H1 (cell line): ENCODE data around the gene DBNDD1. TPM values are rescaled to one million over a fixed set of nuclear protein-coding genes. Genes with fewer than 3 reads are reported as not detected.

Source experiments
- CTCF ChIA-PET: fragments of 300-600 bp; sonication (Branson Sonifier 250); formaldehyde crosslinking; loops from one replicate; lab custom pipeline; 2021; ENCODE audit not compliant: partially characterized antibody; lab: Charles Lee
- POLR2A ChIA-PET: fragments of 300-600 bp; sonication (Branson Sonifier 250); formaldehyde crosslinking; loops from one replicate; lab custom pipeline; 2021; ENCODE audit warnings: inconsistent platforms; ENCODE audit not compliant: partially characterized antibody; lab: Charles Lee
- DNase-seq, 2 experiments: peaks; one replicate each; pipeline versions ENCODE4 v3.0.0 to v3.0.0-alpha.2; 2010 to 2022; ENCODE audit warnings: low spot score in 2 of 2, low read depth in 1 of 2, mixed read lengths in 1 of 2
- FAIRE-seq: peaks from 2 replicates; lab custom pipeline; 2011; peaks lifted over from hg19 to GRCh38; lab: Jason Lieb, UNC
- H2AFZ ChIP-seq: 2 replicates; pipeline ENCODE4 v1.8.1; 2012; ENCODE audit warnings: low read length, inconsistent platforms
- H2AK5ac ChIP-seq: 2 replicates; pipeline ENCODE4 v1.6.1; 2013; ENCODE audit warnings: low read depth, low read length
- H2BK120ac ChIP-seq: replicated peaks from 2 replicates; pipeline ENCODE3; 2013; ENCODE audit warnings: low read depth, low read length, inconsistent platforms
- H2BK12ac ChIP-seq: 2 replicates; pipeline ENCODE4 v1.6.1; 2013; ENCODE audit warnings: low read depth, low read length
- H2BK15ac ChIP-seq: 2 replicates; pipeline ENCODE4 v1.6.1; 2013; ENCODE audit warnings: low read length
- H2BK20ac ChIP-seq: 2 replicates; pipeline ENCODE4 v1.6.1; 2013; ENCODE audit warnings: low read length
- H2BK5ac ChIP-seq: 2 replicates; pipeline ENCODE4 v1.6.1; 2013; ENCODE audit warnings: low read depth, low read length
- H3K14ac ChIP-seq: 2 replicates; pipeline ENCODE4 v1.6.1; 2013; ENCODE audit warnings: inconsistent platforms; ENCODE audit not compliant: insufficient read length
- H3K18ac ChIP-seq: 2 replicates; pipeline ENCODE4 v1.6.1; 2013; ENCODE audit warnings: low read length; ENCODE audit errors: extremely low read depth
- H3K23ac ChIP-seq: 2 replicates; pipeline ENCODE4 v1.6.1; 2013; ENCODE audit warnings: inconsistent platforms; ENCODE audit not compliant: insufficient read length
- H3K23me2 ChIP-seq: 2 replicates; pipeline ENCODE4 v1.6.1; 2013; ENCODE audit warnings: low read depth, low read length
- H3K27ac ChIP-seq: 2 replicates; pipeline ENCODE4 v1.6.1; 2011; ENCODE audit warnings: low read depth, low read length, inconsistent platforms
- H3K27me3 ChIP-seq, 4 experiments: replicated peaks in 1 of 4; 1 replicate in 1 of 4; 2 replicates in 3 of 4; pipeline versions ENCODE4 v1.6.1 to v1.8.1; 2011 to 2013; ENCODE audit warnings: low read length in 3 of 4, mild to moderate bottlenecking in 3 of 4, inconsistent platforms in 2 of 4, mixed read lengths in 2 of 4, moderate library complexity in 1 of 4; ENCODE audit not compliant: control insufficient read depth in 3 of 4, insufficient read depth in 3 of 4; ENCODE audit errors: extremely low read depth in 1 of 4
- H3K36me3 ChIP-seq, 4 experiments: 2 replicates each; pipeline versions ENCODE4 v1.6.1 to v1.8.1; 2011 to 2013; ENCODE audit warnings: mild to moderate bottlenecking in 4 of 4, low read length in 3 of 4, moderate library complexity in 2 of 4, control low read depth in 1 of 4, inconsistent platforms in 1 of 4; ENCODE audit not compliant: insufficient read depth in 4 of 4, control insufficient read depth in 2 of 4
- H3K4ac ChIP-seq: replicated peaks from 2 replicates; pipeline ENCODE3; 2013; ENCODE audit warnings: low read length, low read depth, mixed read lengths, inconsistent platforms; ENCODE audit not compliant: insufficient read length
- H3K4me1 ChIP-seq, 4 experiments: replicated peaks in 1 of 4; 1 replicate in 1 of 4; 2 replicates in 3 of 4; pipeline versions ENCODE4 v1.6.1 to v1.8.1; 2011 to 2013; ENCODE audit warnings: low read length in 3 of 4, inconsistent platforms in 2 of 4, mixed read lengths in 1 of 4; ENCODE audit not compliant: insufficient read depth in 4 of 4, control insufficient read depth in 3 of 4
- H3K4me2 ChIP-seq, 2 experiments: 2 replicates each; pipeline versions ENCODE4 v1.6.1 to v1.8.1; 2011 to 2013; ENCODE audit warnings: low read depth in 2 of 2, low read length in 2 of 2, control low read depth in 1 of 2, inconsistent platforms in 1 of 2, mild to moderate bottlenecking in 1 of 2; ENCODE audit not compliant: insufficient read depth in 1 of 2
- H3K4me3 ChIP-seq, 4 experiments: fragments of 200-600, 300-600 bp in 1 of 4; sonication (generic), shearing (Covaris generic), sonication (Bioruptor Twin) in 1 of 4; 2 replicates each; pipeline versions ENCODE4 v1.5.1 to v1.8.1; 2011 to 2016; ENCODE audit warnings: low read length in 4 of 4, low read depth in 3 of 4, control low read depth in 2 of 4, inconsistent platforms in 2 of 4, mild to moderate bottlenecking in 2 of 4, mixed read lengths in 1 of 4, moderate library complexity in 1 of 4; ENCODE audit not compliant: insufficient read depth in 2 of 4; ENCODE audit errors: extremely low read depth in 1 of 4
- H3K56ac ChIP-seq: replicated peaks from 2 replicates; pipeline ENCODE3; 2013; ENCODE audit warnings: low read depth, mild to moderate bottlenecking, mixed read lengths, low read length, inconsistent platforms; ENCODE audit not compliant: insufficient read length
- H3K79me1 ChIP-seq: 2 replicates; pipeline ENCODE4 v1.6.1; 2013; ENCODE audit warnings: low read depth, low read length, control low read depth
- H3K79me2 ChIP-seq, 2 experiments: 2 replicates each; pipeline versions ENCODE4 v1.6.1 to v1.8.1; 2012 to 2013; ENCODE audit warnings: low read length in 2 of 2, mild to moderate bottlenecking in 2 of 2, inconsistent platforms in 1 of 2; ENCODE audit not compliant: insufficient read depth in 2 of 2, control insufficient read depth in 1 of 2
- H3K9ac ChIP-seq, 4 experiments: replicated peaks in 1 of 4; 1 replicate in 1 of 4; 2 replicates in 3 of 4; pipeline versions ENCODE4 v1.6.1 to v1.8.1; 2011 to 2013; ENCODE audit warnings: low read depth in 3 of 4, low read length in 3 of 4, control low read depth in 2 of 4, mild to moderate bottlenecking in 2 of 4, moderate library complexity in 2 of 4, inconsistent platforms in 1 of 4; ENCODE audit errors: extremely low read depth in 1 of 4
- H3K9me3 ChIP-seq, 2 experiments: 2 replicates each; pipeline versions ENCODE4 v1.6.1 to v1.8.1; 2012 to 2013; ENCODE audit warnings: mild to moderate bottlenecking in 2 of 2, moderate library complexity in 2 of 2, control low read depth in 1 of 2, inconsistent platforms in 1 of 2, low read depth in 1 of 2, low read length in 1 of 2, mixed read lengths in 1 of 2; ENCODE audit not compliant: insufficient read depth in 2 of 2
- H4K20me1 ChIP-seq, 2 experiments: replicated peaks in 1 of 2; 2 replicates each; pipeline versions ENCODE3 to v1.8.1; 2011 to 2013; ENCODE audit warnings: inconsistent platforms in 2 of 2, low read length in 2 of 2, mild to moderate bottlenecking in 1 of 2; ENCODE audit not compliant: insufficient read depth in 2 of 2, control insufficient read depth in 1 of 2
- H4K5ac ChIP-seq: 2 replicates; pipeline ENCODE4 v1.6.1; 2013; ENCODE audit warnings: low read length, low read depth, mixed read lengths, inconsistent platforms; ENCODE audit not compliant: insufficient read length
- H4K8ac ChIP-seq: 2 replicates; pipeline ENCODE4 v1.8.0; 2013; ENCODE audit warnings: mild to moderate bottlenecking, moderate library complexity, low read length, inconsistent platforms; ENCODE audit not compliant: insufficient read depth; ENCODE audit errors: extremely low read depth
- H4K91ac ChIP-seq: replicated peaks from 2 replicates; pipeline ENCODE3; 2013; ENCODE audit warnings: low read length, mixed read lengths, inconsistent platforms; ENCODE audit not compliant: insufficient read length
- CHD2 ChIP-seq: IDR thresholded peaks from 2 replicates; pipeline ENCODE4 v1.6.1; 2012; ENCODE audit warnings: low read length, improper control_type of control experiment
- CREB1 ChIP-seq: IDR thresholded peaks from 2 replicates; pipeline ENCODE4 v1.6.1; 2012; ENCODE audit warnings: inconsistent platforms
- EGR1 ChIP-seq: IDR thresholded peaks from 2 replicates; pipeline ENCODE4 v1.6.1; 2011; ENCODE audit warnings: low read depth, low read length, borderline replicate concordance
- NANOG ChIP-seq: IDR thresholded peaks from 2 replicates; pipeline ENCODE4 v1.6.1; 2011; ENCODE audit warnings: low read length, low read depth, mild to moderate bottlenecking, inconsistent platforms; ENCODE audit not compliant: insufficient read depth, poor library complexity, severe bottlenecking
- SAP30 ChIP-seq: fragments of 300-600 bp; sonication (generic); IDR thresholded peaks from 2 replicates; pipeline ENCODE4 v1.7.1; 2012; ENCODE audit warnings: low read length, moderate library complexity, mild to moderate bottlenecking, inconsistent platforms; ENCODE audit not compliant: insufficient read depth, insufficient replicate concordance
- WGBS, 2 experiments: shearing (Covaris generic) in 1 of 2; methylation state at CpG; one replicate each; pipeline versions ENCODE4 v1.1.6 to v1.1.7; 2013 to 2015; ENCODE audit warnings: low lambda C conversion rate in 2 of 2, mixed read lengths in 2 of 2, inconsistent platforms in 1 of 2, low coverage in 1 of 2, missing lambda C conversion rate in 1 of 2; ENCODE audit not compliant: insufficient replicate concordance in 2 of 2, insufficient coverage in 1 of 2, insufficient read length in 1 of 2; ENCODE audit errors: extremely low coverage in 1 of 2, missing lambda C conversion rate in 1 of 2; 5-methylcytosine and 5-hydroxymethylcytosine counted together
- polyA plus RNA-seq, 7 experiments: library from polyadenylated mRNA; depleted of rRNA in 3 of 7; stranded (reverse) in 5 of 7; unstranded in 2 of 7; fragments of >200 nt in 5 of 7; fragments of 200-250 nt in 2 of 7; gene quantifications; 1 replicate in 5 of 7; 2 replicates in 1 of 7; 4 replicates in 1 of 7; pipeline versions ENCODE4 v1.2.1 to v1.2.3, GENCODE V29; 2011 to 2013; ENCODE audit warnings: missing spikeins in 2 of 7, mixed read lengths in 2 of 7
- total RNA-seq: library from RNA; stranded (reverse); fragmentation: NEBNext Ultra II Directional; extraction: Animal tissue kit (Norgen Biotek cat#: 25700); gene quantifications from 2 replicates; pipeline ENCODE4 v1.2.1, GENCODE V29; 2021
- TF ChIP-seq, protein P1 (sequence below): IDR thresholded peaks from 2 replicates; pipeline ENCODE4 v1.6.1; 2011; ENCODE audit warnings: low read depth, mild to moderate bottlenecking, low read length; ENCODE audit not compliant: insufficient read depth

The DBNDD1 gene
- total and polyA plus RNA-seq, 2 of the 8 experiments (the other 6 are each of a cell fraction or from before 2014, with no cell fraction given), result 69.9 to 92.6 TPM

DNA sequence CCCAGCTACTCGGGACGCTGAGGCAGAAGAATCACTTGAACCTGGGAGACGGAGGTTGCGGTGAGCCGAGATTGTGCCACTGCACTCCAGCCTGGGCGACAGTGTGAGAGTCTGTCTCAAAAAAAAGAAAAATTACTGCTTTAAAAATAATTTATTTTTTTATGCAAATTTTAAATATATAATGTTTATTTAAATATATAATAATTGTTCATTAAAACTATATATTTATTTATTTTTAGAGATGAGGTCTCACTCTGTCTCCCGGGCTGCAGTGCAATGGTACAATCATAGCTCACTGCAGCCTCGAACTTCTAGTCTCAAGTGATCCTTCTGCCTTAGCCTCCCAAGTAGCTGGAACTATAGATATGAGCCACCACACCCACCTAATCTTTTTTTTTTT, 15.2 kb upstream of the DBNDD1 start:
- Histone ChIP-seq H3K27ac (no peak overlapping the region), H2AFZ (no peak overlapping the region), H2AK5ac (no peak overlapping the region), H3K4ac (no peak overlapping the region), H3K4me2 (no peak overlapping the region), H4K8ac (no peak overlapping the region), H3K36me3 (peaks cover 20 to 47% (median 24%) of the 10 kb centered on the region in 4 experiments; a peak in 7 of 8 replicates), H2BK15ac (no peak overlapping the region), H4K91ac (no peak overlapping the region), H3K9ac (no peak overlapping the region), H3K56ac (no peak overlapping the region), H3K4me3 (no peak overlapping the region), H2BK120ac (no peak overlapping the region), H3K27me3 (no peaks in the 10 kb centered on the region), H3K4me1 (peaks cover 0 to 9% (median 5%) of the 10 kb centered on the region in 4 experiments; a peak in 4 of 7 replicates), H4K20me1 (peaks cover 0 to 5% of the 10 kb centered on the region in 2 experiments), H2BK20ac (no peak overlapping the region), H4K5ac (no peak overlapping the region), H2BK5ac (no peak overlapping the region), H3K23me2 (0 out of 2 replicates have a peak, but pooled peaks cover 2% of the 10 kb centered on the region), H3K18ac (no peak overlapping the region), H3K79me2 (no peaks in the 10 kb centered on the region), H3K14ac (no peak overlapping the region), H3K79me1 (no peaks in the 10 kb centered on the region; the same call in 1 of the 2 replicates), H3K23ac (no peak overlapping the region), H3K9me3 (no peaks in the 10 kb centered on the region), H2BK12ac (no peak overlapping the region)
- DNase-seq (no peak), FAIRE-seq (no peak)
- CTCF ChIA-PET, result interaction anchor here (1.2 kb wide), 1 partner anchor 8 kb away, joined by 4 read pairs; no protein-coding TSS in a partner anchor
- TF ChIP-seq, protein P1, sequence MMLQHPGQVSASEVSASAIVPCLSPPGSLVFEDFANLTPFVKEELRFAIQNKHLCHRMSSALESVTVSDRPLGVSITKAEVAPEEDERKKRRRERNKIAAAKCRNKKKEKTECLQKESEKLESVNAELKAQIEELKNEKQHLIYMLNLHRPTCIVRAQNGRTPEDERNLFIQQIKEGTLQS, result no peak
- TF ChIP-seq SAP30 (no peak), EGR1 (no peak), CREB1 (no peak), CHD2 (no peak), NANOG (no peak)
- 82% methylated on average over 8 of the region's 8 CpGs; no CpG with 5 or more reads in 1 of the 2 experiments for WGBS, 2 experiments
- POLR2A ChIA-PET, result interaction anchor here (1.1 to 2.7 kb wide), 4 partner anchors 10 to 30 kb away, joined by 3 to 7 read pairs (median 4); no protein-coding TSS in a partner anchor
